Measurements from ENCODE around the gene CDT1.

The CDT1 gene

DNA sequence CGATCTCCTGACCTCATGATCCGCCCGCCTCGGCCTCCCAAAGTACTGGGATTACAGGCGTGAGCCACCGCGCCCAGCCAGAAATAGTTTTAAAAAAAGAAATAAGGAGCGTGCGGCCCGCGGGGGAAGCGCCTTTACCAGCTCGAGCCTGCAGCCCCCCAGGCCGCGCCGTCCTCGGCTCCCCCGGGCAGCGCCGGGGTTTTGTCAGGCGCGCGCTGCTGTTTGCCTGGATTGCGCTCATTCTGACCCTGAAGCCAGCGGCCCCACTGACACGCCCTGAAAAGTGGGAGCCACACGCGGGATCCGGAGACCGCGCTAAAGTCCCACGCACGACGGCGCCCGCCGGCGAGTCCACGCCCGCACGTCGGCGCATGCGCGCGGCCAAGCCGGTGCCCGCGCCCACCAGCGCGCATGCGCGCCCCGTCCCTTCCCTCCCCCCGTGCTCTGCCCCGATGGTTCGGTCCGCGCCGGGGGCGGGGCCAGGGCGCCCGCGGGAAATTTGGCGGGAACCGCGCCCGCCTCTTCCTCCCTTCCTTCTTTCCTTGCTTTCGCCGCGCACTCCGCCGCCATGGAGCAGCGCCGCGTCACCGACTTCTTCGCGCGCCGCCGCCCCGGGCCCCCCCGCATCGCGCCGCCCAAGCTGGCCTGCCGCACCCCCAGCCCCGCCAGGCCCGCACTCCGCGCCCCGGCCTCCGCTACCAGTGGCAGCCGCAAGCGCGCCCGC lies at the start of gene CDT1:
TSS of gene CDT1 (plus strand) at position 526 of the 724 bp plus-strand sequence. CDS start at position 569, 43 bp downstream.
- peak; percentile 95 for DNase-seq

DNA sequence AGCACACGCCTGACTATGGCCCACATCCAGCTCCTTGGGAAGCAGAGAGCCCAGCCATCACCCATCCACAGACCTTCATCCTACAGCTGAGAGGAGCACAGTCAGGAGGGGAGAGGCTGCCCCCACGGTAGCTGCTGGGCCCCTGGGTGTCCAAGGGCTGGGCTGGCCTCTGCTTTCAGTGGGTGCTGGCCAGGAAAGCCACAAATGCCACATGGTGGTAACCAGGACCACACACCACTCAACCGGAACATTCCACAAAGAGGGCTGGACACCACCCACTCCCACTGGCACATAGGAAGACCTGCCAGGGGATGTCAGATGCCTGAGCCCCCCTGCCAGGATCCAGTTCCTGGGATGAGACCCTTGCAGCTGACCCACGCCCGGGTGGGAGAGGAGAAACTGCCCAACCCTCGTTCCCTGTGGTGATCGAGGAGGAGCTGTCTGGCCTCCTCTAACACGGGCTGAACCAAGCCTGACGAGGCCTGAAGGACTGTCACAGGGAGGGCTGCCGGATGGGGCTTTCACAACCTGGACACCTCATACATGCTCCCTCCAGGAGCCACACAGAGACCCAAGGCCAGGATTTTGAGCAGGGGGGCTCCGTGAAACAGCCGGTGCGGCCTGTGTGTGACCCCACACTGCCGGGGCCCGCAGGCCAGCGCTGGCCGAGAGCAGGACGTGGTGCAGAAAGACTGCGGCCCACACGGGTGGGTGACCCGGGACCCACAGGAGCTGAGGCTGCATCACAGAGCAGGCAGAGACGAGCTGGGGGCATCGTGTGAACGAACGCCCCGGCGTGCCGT lies 49.3 kb upstream of the CDT1 start:
- DNase-seq = no peak

DNA sequence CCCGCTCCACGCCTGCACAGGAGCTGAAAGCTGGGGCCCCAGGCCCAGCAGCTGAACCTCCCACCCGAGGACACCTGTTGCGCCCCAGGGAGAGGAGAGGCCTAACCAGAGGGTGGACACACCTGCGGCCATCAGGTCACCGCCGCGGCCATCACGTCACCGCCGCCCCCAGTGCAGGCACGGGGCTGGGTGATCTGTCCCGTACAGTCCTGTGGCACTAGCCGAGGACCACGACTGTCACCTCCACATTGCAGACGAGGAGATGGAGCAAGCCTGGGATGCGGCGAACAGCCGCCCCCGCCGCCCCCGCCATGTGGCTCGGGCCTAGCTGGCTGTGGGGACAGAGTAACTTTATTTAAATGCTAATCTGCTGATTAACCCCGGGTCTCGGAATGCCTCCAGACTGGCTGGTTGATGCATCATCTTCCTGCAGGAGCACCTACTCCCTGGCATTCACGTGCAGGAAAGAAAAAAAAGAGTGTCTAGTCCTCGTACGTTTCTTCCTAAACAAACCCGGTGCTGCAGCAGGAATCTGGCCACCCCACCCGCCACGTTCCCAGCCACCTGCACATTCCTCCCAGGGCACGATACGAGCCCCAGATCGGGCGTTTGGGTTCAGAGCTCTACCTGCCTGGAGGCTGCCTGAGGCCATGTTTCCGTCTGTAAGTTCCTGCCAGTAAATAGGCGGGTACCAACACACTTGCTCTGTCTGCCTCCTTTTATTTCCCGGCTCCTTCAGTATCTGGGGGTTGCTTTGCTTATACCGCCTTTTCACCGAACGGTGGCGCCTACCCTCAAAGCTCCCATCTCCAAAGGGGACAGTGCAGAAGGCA lies 48.5 kb upstream of the CDT1 start:
- no peak for DNase-seq

DNA sequence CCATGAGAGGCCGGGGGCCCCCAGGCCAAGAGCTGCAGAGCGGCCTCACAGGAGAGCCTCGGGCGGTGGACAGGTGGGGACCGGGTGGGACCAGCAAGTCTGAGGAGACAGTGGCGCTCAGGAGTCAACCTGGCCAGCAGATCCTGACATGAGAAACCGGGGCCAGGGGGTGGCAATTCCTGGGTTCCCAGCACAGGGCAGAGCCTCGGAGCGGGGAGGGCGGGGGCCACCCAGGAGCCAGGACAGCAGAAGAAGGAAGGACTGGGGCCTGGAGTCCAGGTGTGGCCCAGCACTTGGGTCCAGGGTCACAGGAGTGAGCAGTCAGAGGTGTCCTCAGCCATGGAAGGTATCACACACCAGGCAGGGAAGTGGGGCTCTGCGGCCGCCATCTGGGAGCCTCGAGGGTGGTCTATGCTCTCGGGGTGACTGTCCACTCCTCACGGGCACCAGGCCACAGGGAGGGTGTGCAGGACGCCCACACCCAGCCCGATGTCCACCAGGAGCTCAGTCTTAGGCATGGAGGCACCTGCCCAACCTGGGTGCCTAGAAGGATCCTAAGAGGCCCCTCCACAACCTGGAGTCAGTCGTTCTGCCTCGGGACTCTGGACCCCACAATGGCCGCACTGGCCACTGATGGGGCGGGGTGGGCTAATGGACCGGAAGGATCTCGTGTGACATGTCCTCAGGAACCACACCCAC lies 47.7 kb upstream of the CDT1 start:
- no peak for DNase-seq

DNA sequence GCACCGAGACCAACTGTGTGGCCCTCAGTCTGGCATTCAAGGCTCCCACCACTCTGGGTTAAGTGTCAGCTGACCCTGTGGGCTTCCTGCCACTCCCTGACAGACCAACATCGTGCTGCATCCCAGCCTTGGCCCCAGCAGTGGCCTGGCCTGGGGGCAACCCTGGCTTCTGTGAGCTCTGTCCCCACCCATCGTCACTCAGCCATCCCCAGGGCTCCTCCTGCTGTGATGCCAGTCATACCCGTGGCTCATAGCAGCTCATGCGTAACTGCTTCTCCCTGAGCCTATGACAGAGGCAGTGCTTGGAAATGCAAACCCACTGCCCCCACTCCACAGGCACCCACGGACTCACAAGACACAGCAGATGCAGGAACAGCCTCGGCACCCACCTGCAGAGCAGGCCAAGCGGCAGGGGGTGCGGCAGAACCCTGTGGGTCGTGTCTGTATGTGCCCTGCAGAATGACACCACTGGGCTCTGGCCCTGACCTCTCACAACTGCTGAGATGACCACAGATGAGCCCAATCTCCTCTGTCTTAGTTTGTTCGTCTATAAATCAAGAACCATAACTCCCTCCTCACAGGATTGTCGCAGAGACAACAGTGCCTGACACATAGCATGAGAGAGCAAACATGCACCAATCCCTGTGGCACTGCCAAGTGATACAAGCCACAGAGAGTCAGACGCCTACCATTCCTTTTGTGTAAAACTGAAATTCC lies 45.2 kb upstream of the CDT1 start:
- no peak for DNase-seq

DNA sequence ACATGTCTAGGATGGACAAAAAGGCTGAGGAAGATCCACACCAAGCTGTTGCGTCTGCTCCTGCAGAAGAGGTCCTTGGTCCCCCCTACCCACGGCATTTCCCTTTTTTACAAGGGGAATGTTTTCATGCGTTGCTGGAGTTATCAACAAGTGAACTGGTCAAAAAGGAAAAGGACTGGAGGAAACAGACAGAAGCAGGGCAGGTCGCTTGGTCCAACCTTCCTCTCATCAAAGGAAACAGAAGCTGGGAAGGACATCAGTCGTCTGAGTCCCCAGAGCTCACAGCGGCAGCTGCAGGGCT lies 44.7 kb upstream of the CDT1 start:
- no peak for DNase-seq

DNA sequence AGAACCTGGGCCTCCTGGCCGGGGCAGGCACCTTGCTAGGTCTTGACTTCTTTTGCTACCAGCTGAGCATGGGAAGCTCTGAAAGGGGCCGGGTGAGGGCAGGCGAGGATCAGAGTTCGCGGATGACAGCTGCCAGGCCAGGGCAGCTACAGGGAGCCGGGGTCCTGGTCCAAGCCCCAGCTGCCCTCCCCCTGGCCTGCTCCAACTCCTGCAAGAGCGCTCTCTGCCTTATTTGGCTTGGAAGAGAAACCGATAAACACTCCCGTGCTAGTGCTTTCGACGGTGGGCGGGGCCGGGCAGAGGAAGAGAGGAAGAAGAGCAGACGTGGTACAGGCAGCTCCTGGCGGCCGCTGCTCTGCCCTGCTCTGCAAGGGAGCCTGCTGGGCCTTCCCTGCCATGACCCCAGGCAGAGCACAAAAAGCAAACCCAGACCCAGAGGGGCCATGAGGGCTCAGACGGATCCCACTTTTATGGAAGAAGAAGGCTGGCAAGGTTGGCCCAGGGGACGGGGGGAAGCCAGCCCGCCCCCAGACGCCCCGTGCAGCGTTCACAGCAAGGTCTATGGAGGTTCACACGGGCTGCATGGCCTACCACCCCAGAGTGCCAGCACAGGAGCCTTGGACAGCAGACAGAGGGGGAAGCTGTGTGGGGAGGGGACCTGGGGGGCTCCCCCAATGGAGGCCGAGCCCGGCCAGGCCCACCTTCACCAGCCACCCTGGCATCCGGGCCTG lies 44.2 kb upstream of the CDT1 start:
- DNase-seq = peak; percentile 89

DNA sequence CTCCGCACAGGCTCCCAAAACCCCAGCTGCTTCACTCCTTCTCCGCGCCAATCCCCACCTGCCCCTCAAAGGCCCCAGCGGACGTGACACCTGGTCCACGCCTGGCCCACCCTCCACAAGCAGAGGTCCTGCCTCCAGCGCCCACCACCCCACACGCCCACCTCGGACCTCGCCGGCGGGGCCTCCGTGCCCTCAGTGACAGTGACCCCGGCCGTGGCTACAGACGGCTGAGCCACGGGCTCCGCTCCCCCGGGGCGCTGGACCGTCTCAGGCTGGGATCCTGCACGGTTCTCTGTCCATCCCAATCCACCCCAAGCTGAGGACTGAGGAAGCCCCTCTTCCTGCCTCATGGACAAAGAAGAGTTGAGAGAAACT lies 43.6 kb upstream of the CDT1 start:
- DNase-seq = no peak

DNA sequence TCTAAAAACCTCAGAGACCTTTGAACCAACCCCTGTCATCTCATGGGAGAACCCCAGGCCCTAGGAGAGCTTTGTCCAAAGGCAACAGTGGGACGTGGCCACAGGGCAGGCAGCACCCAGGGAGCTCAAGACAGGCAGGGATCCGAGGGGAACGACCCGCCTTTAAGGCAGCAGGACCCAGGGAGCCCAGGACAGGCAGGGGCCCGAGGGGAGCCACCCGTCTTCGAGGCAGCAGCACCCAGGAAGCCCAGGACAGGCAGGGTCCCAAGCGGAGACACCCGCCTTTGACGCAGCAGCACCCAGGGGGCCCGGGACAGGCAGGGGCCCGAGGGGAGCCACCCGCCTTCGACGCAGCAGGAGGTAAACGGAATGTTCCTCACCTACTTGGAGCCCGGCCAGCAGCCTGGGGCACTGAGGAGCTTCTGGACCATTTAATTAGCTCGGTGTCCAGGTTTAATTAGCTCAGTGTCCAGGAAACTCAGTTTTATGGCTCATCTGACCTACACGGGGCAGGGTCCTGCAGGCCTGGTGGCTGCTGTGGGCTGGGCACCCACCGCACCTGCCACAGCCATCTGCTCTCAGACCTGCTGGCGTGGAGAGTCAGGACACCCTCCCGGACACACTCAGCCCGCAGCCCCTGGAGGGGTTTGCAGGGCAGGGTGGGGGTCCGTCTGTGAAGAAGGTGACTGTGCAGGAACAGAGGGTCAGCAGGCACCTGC lies 43.0 kb upstream of the CDT1 start:
- no peak for DNase-seq

DNA sequence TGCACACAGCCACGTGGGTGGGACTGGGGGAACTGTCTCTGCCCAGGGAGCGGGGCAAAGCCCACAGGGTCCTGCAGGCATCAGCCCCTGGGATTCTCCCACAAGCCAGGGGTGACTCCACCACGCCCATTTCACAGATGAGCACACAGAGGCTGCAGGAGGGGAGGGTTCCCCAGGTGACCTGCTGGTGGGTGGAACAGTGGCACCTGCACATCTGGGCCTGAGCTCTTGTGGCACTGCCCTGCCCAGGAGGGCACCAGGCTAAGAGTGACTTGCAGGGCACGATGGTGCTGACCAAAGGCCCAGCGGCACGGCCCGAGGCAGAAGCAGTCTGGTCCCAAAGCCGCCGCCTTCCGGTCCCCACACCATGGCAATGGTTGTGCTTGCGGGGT lies 42.5 kb upstream of the CDT1 start:
- no peak for DNase-seq

DNA sequence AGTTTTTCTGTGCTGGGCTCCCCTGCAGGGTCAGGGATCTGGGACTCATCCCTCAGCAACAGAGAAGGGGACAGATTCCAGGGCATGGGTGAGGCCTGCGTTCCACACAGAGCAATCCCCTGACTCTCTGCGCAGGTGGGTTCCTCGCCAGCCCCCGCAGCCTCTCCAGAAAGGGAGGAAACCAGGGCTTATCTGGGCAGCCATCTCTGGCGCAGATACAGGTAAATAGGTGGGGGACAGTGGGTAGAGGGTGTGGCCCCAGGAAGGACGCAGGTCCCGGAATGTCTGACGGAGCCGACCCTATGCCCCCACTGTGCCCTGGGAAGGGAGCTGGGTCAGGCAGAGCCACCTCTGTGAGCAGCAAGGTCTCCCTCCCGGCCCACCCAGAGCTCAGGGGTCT lies 41.8 kb upstream of the CDT1 start:
- no peak for DNase-seq

DNA sequence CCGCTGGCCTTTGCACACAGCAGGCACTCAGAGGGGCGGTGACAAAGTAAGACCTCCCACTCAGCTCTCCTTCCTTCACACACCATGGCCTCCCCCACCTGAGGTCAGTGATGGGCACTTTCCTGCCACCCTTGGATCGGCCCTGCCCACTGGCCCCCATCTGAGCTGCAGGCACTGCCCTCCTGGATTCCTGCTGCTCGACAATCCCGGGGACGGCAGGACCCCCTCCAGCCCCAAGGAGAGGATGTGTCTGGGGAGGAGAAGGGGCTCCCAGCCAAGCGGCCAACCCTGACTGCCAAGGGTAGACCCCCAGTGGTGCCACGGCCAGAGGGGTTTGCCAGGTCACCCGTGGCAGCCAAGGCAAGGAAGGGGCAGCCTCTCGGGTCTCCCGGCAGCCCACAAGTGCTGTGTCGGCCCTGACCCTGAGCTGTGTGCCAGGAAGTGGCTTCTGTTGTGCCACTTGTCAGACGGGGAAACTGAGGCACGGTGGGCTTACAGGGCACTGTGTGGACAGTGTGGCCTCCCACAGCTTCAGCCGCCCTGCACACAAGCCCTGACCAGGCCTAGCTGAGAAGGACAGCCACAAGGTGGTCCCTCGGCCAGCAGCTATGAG lies 41.2 kb upstream of the CDT1 start:
- DNase-seq = no peak

DNA sequence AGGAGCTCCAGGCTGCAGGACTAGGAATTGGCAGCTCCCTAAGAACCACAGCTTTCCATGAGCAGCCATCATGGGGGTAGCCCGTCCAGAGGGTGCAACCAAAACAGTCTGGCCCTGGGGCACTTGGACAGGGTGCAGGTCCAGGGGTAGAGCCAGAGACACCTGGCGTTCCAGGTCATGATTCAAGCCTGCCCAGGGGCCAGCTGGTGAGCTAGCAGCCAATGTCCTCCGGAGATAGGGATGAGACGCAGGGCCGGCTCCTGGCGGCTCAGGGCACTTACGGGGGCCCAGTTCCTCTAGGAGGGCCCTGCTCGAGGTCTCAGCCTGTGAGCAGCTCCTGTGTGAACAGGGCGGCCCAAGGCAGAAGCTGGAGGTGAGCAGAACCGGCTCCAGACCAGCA lies 40.6 kb upstream of the CDT1 start:
- DNase-seq = no peak

DNA sequence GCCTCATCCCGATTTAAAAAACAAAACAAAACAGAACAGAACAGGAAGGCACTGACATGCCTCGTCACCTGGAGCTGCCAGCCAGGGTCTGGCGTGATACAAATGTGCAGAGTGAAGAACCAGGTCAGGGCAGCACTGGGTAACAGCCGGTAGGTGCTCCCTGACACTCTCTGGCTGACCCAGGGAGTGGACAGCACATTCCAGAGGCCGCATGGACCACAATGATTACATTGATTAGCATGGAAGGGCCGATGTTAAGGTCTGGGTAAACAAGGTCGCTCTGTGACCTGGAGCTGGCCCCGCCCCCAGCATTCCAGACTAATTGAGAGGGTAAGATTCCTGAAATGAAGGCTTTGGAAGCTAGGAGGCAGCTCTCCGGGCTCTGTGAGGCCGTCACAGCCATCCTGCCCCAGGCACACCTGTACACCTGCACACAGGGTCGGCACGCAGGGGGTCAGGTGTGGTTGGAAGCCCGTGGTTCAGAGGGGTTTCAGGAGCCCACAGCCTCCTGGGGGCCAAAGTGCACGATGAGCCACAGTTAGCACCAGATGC lies 40.0 kb upstream of the CDT1 start:
- DNase-seq = no peak

DNA sequence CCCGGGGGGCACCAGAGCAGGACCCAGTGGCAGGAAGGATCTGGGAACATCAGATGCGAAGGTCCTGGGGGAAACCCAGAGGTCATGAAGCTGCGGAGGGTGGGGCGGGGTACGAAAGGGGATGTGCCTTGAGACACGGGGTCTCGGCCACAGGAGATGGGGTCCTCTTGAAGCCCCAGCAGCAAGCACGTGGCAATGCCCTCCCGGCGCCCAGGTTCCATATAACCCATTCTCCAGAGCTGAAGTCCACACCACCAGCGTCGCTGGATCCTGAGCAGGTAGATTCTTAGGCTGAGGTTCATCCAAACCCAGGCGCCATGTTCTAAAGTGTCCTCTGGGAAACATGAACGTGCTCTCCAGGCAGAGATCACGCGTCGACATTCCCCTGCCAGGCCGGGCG lies 39.5 kb upstream of the CDT1 start:
- DNase-seq = no peak

DNA sequence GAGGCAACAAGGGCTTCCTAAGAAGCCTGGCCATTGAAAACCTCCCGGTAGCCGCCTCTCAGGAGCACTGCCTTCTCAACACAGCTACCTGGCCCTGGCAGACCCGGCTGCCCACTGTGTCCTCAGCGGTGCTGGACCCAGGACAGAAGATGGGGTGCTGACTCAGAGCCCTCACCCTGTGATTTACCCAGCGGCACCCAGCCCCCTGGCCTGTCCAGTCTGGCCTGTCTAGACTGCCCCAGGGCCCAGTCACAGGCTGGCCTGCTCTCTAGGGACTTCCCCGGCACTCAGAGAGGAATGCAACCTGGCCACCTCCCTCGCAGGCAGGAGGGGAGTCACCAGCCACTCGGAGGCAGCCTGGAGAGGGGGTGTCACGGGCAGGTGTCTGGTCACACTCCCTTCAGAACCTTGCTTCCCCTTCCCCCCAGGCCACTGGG lies 38.7 kb upstream of the CDT1 start:
- no peak for DNase-seq

DNA sequence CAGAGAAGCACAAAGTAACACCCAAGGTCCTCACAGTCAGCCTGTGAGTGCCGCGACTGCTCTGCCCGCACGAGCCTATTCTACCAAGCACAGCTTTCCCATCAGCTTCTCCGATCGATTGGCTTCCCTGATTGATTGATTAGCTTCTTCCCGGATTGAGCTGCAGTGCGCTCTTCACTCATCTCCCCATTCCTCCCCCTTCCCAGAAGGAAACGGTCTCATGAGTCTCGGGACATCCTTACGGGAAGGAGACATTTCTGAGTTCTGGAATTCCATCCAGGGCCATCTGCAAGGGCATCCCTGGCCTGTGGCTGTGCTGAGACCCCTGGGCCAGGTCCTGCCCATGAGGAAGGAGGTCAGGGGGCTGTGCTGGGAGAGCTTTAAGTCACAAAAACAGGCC lies 36.6 kb upstream of the CDT1 start:
- DNase-seq = no peak

DNA sequence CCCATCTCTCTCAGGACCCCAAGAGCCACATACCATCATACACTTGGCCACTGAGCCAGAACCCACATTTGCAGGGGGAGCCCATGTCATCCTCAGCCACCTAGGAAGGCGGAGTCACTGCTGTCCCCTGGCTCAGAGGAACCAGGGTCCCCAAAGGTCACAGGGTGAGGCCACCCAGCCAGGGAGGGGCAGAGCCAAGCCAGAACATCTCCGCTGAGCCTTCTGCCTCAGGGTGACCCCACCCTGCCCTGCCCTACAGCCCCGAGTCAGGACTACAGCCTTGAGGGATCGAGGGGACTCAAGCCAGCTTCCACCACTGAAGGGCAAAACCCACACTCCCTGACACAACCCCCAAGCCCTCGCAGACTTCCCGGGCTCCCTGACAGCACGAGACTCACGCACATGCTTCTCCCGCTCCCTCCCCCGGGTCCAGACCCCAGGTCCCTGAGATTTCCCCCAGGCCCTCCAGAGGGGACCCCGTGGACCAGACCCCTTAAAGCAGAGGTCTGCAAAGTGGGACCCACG lies 36.0 kb upstream of the CDT1 start:
- no peak for DNase-seq

DNA sequence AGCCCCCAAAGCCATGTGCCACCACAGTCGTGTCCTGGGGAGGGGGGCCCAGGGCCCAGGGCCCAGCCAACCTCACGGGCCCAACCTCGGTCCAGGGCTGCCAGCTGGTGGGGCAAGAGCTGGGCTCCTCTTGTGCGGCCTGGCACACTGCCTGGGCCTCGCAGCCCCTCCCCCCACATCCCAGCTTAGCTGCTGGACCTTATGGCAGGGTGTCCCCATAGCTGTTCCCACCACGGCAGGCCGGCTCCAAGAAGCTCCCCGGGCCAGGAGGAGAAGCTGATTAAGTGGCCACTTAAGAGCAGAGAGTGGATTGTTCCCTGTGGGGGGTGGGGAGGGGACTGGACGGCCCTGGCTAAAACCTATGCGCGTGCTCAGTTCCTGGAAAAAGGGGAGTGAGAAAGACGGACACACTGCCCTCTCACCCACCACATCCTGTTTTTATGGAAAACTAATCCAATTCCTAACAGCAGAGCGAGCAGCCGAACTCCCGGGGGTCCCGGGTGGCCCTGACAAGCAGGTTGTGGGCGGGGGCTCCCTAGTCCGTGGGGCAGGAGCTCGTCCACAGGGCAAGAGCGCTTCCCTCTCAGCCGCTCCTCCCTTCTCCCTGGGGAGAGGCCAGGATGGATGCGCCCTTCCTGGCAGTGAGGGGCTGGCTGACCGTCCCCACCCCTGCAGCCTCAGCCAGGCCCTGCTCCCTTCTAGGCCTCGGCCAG lies 35.4 kb upstream of the CDT1 start:
- no peak for DNase-seq

Measured in activated effector memory CD4-positive, alpha-beta T cell treated with anti-CD3 and anti-CD28 coated beads, Interleukin-2, amount 50 U/mL, for 16 hours (primary cell).